B cell (primary cell): Measurements from ENCODE around the gene PVR. TPM values are rescaled to one million over a fixed set of nuclear protein-coding genes. Genes with fewer than 3 reads are reported as not detected.

Experiments
- ATAC-seq: fragments of 200-7000 bp; cut with Tn5 transposase; one replicate; pipeline ENCODE4 v1.10.0; 2021; ENCODE audit warnings: low read depth, mild to moderate bottlenecking, moderate number of reproducible peaks, moderate library complexity
- CTCF ChIA-PET: fragments of 350-600 bp; sonication (Branson Sonifier 250); formaldehyde crosslinking; loops from one replicate; lab custom pipeline; 2021; ENCODE audit warnings: antibody characterized with exemption, inconsistent platforms; lab: Charles Lee
- POLR2A ChIA-PET: fragments of 350-600 bp; sonication (Branson Sonifier 250); formaldehyde crosslinking; loops from one replicate; lab custom pipeline; 2021; ENCODE audit warnings: antibody characterized with exemption; lab: Charles Lee
- DNase-seq: peaks from one replicate; pipeline ENCODE4 v3.0.0; 2013
- H2AFZ ChIP-seq: 2 replicates; pipeline ENCODE4 v1.6.1; 2012; ENCODE audit warnings: mild to moderate bottlenecking, low read depth, low read length; ENCODE audit not compliant: insufficient read depth, poor library complexity, severe bottlenecking
- H3K27ac ChIP-seq, 2 donors: 1 replicate in 1 of 2; 2 replicates in 1 of 2; pipeline ENCODE4 v1.5.1; 2012 to 2013; ENCODE audit warnings: low read length in 2 of 2, mild to moderate bottlenecking in 2 of 2, moderate library complexity in 1 of 2
- H3K27me3 ChIP-seq, 4 experiments: fragments of 200-600 bp in 1 of 4; sonication (generic) in 1 of 4; replicated peaks in 1 of 4; 1 replicate in 2 of 4; 2 replicates in 2 of 4; pipeline versions ENCODE4 v1.6.1 to v1.7.0; 2013 to 2016; ENCODE audit warnings: low read length in 3 of 4, mild to moderate bottlenecking in 2 of 4, mixed read lengths in 1 of 4, moderate library complexity in 1 of 4; ENCODE audit not compliant: insufficient read depth in 4 of 4, control insufficient read depth in 3 of 4; ENCODE audit errors: control extremely low read depth in 1 of 4
- H3K36me3 ChIP-seq, 2 experiments: replicated peaks in 1 of 2; 1 replicate in 1 of 2; 2 replicates in 1 of 2; pipeline versions ENCODE4 v1.6.1 to v1.7.1; 2013; ENCODE audit warnings: low read length in 1 of 2; ENCODE audit not compliant: insufficient read depth in 2 of 2, control insufficient read depth in 1 of 2; ENCODE audit errors: control extremely low read depth in 1 of 2, extremely low read depth in 1 of 2
- H3K4me1 ChIP-seq, 2 donors: fragments of 200-600 bp in 1 of 2; sonication (generic) in 1 of 2; 1 replicate in 1 of 2; 2 replicates in 1 of 2; pipeline versions ENCODE4 v1.5.1 to v1.6.1; 2013 to 2017; ENCODE audit warnings: low read length in 2 of 2; ENCODE audit not compliant: control insufficient read depth in 2 of 2, insufficient read depth in 2 of 2
- H3K4me2 ChIP-seq: replicated peaks from 2 replicates; pipeline ENCODE3; 2012; ENCODE audit warnings: mild to moderate bottlenecking, low read depth, low read length; ENCODE audit not compliant: poor library complexity, severe bottlenecking
- H3K4me3 ChIP-seq, 5 experiments: fragments of 200-600 bp in 1 of 5; sonication (generic) in 1 of 5; 1 replicate in 3 of 5; 2 replicates in 2 of 5; pipeline versions ENCODE4 v1.5.1 to v1.7.0; 2011 to 2016; ENCODE audit warnings: low read length in 4 of 5, mild to moderate bottlenecking in 4 of 5, low read depth in 2 of 5, control low read depth in 1 of 5, moderate library complexity in 1 of 5; ENCODE audit not compliant: insufficient read depth in 1 of 5; ENCODE audit errors: control extremely low read depth in 1 of 5, extremely low read depth in 1 of 5
- H3K79me2 ChIP-seq: fragments of 200-600 bp; sonication (generic); one replicate; pipeline ENCODE4 v1.6.0; 2016; ENCODE audit warnings: low read length; ENCODE audit not compliant: control insufficient read depth, insufficient read depth
- H3K9ac ChIP-seq: fragments of 200-600 bp; sonication (generic); 2 replicates; pipeline ENCODE4 v1.6.1; 2017; ENCODE audit warnings: mild to moderate bottlenecking, low read length, moderate library complexity
- H3K9me3 ChIP-seq, 3 donors: one replicate each; pipeline versions ENCODE4 v1.6.1 to v1.7.1; 2013; ENCODE audit warnings: low read length in 2 of 3; ENCODE audit not compliant: control insufficient read depth in 2 of 3, insufficient read depth in 1 of 3; ENCODE audit errors: control extremely low read depth in 1 of 3
- H4K20me1 ChIP-seq: 2 replicates; pipeline ENCODE4 v1.6.0; 2012; ENCODE audit warnings: mild to moderate bottlenecking, low read length; ENCODE audit not compliant: insufficient read depth, control insufficient read depth, poor library complexity, severe bottlenecking
- H3K27ac Mint-ChIP-seq: one replicate; pipeline ENCODE4 v1.8.0; 2021; ENCODE audit warnings: mixed read lengths
- H3K27me3 Mint-ChIP-seq: one replicate; pipeline ENCODE4 v1.8.0; 2021; ENCODE audit warnings: mixed read lengths
- H3K4me1 Mint-ChIP-seq: one replicate; pipeline ENCODE4 v1.8.0; 2021; ENCODE audit warnings: mixed read lengths
- H3K4me3 Mint-ChIP-seq: one replicate; pipeline ENCODE4 v1.8.0; 2021; ENCODE audit warnings: mixed read lengths
- H3K9me3 Mint-ChIP-seq: one replicate; pipeline ENCODE4 v1.8.0; 2022; ENCODE audit warnings: mixed read lengths; ENCODE audit not compliant: insufficient read depth
- CTCF ChIP-seq: fragments of 200-600 bp; IDR thresholded peaks from one replicate; pipeline ENCODE4 v1.8.0; 2022; ENCODE audit warnings: antibody characterized with exemption, mild to moderate bottlenecking
- EZH2 ChIP-seq: IDR thresholded peaks from 2 replicates; pipeline ENCODE4 v1.6.1; 2012; ENCODE audit warnings: borderline replicate concordance, low read depth, mild to moderate bottlenecking, moderate library complexity, low read length; ENCODE audit not compliant: insufficient read depth, poor library complexity, severe bottlenecking
- WGBS: methylation state at CpG from one replicate; pipeline ENCODE4 v1.1.5; 2013; ENCODE audit warnings: missing lambda C conversion rate; ENCODE audit not compliant: insufficient coverage; 5-methylcytosine and 5-hydroxymethylcytosine counted together
- intact Hi-C: fragments of 100-400 bp; cut with micrococcal nuclease; formaldehyde crosslinking; loops from one replicate; pipeline ENCODE4 v1.10.0; 2022
- polyA plus RNA-seq: library from polyadenylated mRNA; depleted of rRNA; stranded (reverse); fragments of >200 nt; gene quantifications from 2 replicates; pipeline ENCODE4 v1.2.3, GENCODE V29; 2012
- total RNA-seq, 2 donors: library from RNA; stranded (reverse); fragments of 120-200 nt in 1 of 2; gene quantifications; 1 replicate in 1 of 2; 2 replicates in 1 of 2; pipeline versions ENCODE4 v1.2.3 to v1.2.4, GENCODE V29; 2013 to 2022

Gene PVR
- total and polyA plus RNA-seq, 2 donors (not counting 1 experiment from before 2014, with no cell fraction given), result 0.09 to 0.67 TPM

GRCh38 chr19:44671400-44671799, 27.7 kb downstream of the PVR start, which contains the start of gene CEACAM19:
Gene CEACAM19, plus strand, starts transcription at chr19:44671482. Its CDS starts 450 bp downstream, at chr19:44671932.
- Histone ChIP-seq H4K20me1 (no peaks in the 10 kb centered on the region), H3K4me3 (no peak within 1 kb of the TSS), H3K27me3 (no peaks in the 10 kb centered on the region), H3K4me2 (no peak within 1 kb of the TSS), H3K9me3 (peaks cover 0 to 8% (median 0%) of the 10 kb centered on the region in 3 donors), H3K36me3 (no peaks in the 10 kb centered on the region), H3K4me1 (no peaks in the 10 kb centered on the region), H3K9ac (no peak within 1 kb of the TSS), H3K27ac (no peak within 1 kb of the TSS), H2AFZ (no peak within 1 kb of the TSS), H3K79me2 (no peaks in the 10 kb centered on the region)
- Mint-ChIP-seq H3K27me3 (peaks cover 5% of the 10 kb centered on the region), H3K27ac (no peak within 1 kb of the TSS), H3K9me3 (peaks cover 2% of the 10 kb centered on the region), H3K4me3 (no peak within 1 kb of the TSS), H3K4me1 (no peaks in the 10 kb centered on the region)
- WGBS, result 78% methylated on average over 2 of the region's 2 CpGs
- ChIA-PET POLR2A (no interaction called here), CTCF (interaction anchor here (1.4 kb wide), 1 partner anchor 14 kb away, joined by 3 read pairs; no protein-coding TSS in a partner anchor)
- intact Hi-C loops, result no loop called here
- DNase-seq, result no peak
- TF ChIP-seq EZH2 (no peak), CTCF (no peak)
- no peak for ATAC-seq

DNA sequence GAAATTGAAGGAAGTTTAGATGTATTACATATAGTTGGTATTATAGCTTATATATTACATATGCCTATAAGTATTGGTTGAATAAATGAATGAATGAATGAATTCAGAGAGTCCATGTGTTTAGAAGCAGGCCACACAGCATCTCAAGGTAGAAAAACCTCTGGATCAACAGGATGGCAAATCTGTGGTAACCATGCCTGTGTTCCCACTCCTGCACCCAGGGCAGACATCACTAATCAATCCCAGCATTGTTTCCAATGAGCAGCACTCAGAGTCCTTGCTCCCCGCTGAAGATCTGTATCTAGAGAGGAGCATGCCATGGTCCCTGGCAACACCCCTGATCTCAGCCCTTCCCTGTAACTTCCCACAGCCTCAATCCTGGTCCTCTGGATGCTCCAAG, 28.5 kb downstream of the PVR start:
- Mint-ChIP-seq H3K27ac (no peak overlapping the region), H3K4me1 (no peaks in the 10 kb centered on the region), H3K4me3 (no peak overlapping the region), H3K27me3 (peaks cover 5% of the 10 kb centered on the region), H3K9me3 (peaks cover 2% of the 10 kb centered on the region)
- ChIA-PET CTCF (interaction anchor here (0.9 to 1.4 kb wide), 2 partner anchors 15 to 17 kb away, joined by 3 read pairs; no protein-coding TSS in a partner anchor), POLR2A (no interaction called here)
- Histone ChIP-seq H3K9ac (no peak overlapping the region), H3K9me3 (peaks cover 0 to 8% (median 0%) of the 10 kb centered on the region in 3 donors), H3K27ac (no peak overlapping the region), H4K20me1 (no peaks in the 10 kb centered on the region), H3K36me3 (no peaks in the 10 kb centered on the region), H2AFZ (no peak overlapping the region), H3K4me1 (no peaks in the 10 kb centered on the region), H3K4me3 (no peak overlapping the region), H3K79me2 (no peaks in the 10 kb centered on the region), H3K27me3 (no peaks in the 10 kb centered on the region), H3K4me2 (no peak overlapping the region)
- no peak for ATAC-seq
- whole genome bisulfite sequencing, result 83% methylated on average over 1 of the region's 1 CpG
- TF ChIP-seq EZH2 (no peak), CTCF (no peak)
- DNase-seq, result no peak
- intact Hi-C loops, result no loop called here
